Measurements from ENCODE around the gene TPD52L2. TPM values are rescaled to one million over a fixed set of nuclear protein-coding genes. Genes with fewer than 3 reads are reported as not detected.

Gene TPD52L2
- total RNA-seq, 1 experiment from 2014 or later = 76.4 TPM

- DNase-seq (ENCODE audit: low read depth, low spot score) = no peak
- in situ Hi-C loops (cut with HindIII; ENCODE audit: low pct_unique_long_range_greater_than_20kb, low sequenced_read_pairs) = no loop called here
These were observed 20.4 kb downstream of the TPD52L2 start for GRCh38 chr20:63885264-63886053.

DNA sequence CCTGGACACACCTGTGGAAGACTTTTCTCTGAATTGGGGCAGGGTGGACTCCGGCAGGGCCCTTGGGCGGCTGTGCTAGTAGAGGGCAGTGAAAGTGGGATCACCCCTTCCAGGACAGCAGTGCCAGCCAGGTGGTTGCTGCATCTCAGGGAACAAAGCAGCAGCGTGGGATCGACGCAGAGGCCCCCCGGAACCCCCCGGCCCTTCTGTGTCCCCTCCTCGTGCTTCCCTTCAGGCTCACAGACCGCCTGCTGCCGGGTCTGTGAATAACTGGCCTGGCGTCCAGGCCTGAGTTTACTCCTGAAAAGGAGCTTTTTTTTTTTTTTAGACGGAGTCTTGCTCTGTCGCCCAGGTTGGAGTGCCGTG, 21.0 kb downstream of the TPD52L2 start:
- no peak for DNase-seq (ENCODE audit: low read depth, low spot score)
- in situ Hi-C loops (cut with HindIII; ENCODE audit: low pct_unique_long_range_greater_than_20kb, low sequenced_read_pairs) = no loop called here

GRCh38 chr20:63886921-63887320, 21.9 kb downstream of the TPD52L2 start:
- in situ Hi-C loops (cut with HindIII; ENCODE audit: low pct_unique_long_range_greater_than_20kb, low sequenced_read_pairs) = no loop called here
- DNase-seq (ENCODE audit: low read depth, low spot score) = no peak

GRCh38 chr20:63889241-63890200, 24.5 kb downstream of the TPD52L2 start:
- no peak for DNase-seq (ENCODE audit: low read depth, low spot score)
- in situ Hi-C loops (cut with HindIII; ENCODE audit: low pct_unique_long_range_greater_than_20kb, low sequenced_read_pairs) = no loop called here

- in situ Hi-C loops (cut with HindIII; ENCODE audit: low pct_unique_long_range_greater_than_20kb, low sequenced_read_pairs) = no loop called here
- no peak for DNase-seq (ENCODE audit: low read depth, low spot score)
These were observed 25.1 kb downstream of the TPD52L2 start for GRCh38 chr20:63890201-63890576.

DNA sequence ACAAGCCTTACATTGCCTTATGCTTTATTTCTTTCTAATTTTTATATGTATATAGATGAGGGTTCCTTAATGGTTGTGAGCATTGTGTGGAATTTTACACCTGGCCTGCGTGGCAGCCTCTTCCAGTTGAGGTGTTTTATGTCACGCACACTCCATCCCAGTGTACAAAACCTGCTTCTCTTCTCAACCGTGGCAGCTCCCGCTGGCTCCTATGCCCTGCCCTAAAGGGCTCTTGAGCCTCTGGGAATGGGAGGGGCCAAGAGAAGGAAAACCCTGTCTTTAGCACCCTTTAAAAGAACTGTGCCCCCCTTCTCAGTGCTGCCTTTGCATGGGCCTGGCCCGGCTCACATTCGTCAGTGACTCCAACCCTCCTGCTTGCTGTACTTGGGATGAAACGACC, 25.5 kb downstream of the TPD52L2 start:
- DNase-seq (ENCODE audit: low read depth, low spot score) = no peak
- in situ Hi-C loops (cut with HindIII; ENCODE audit: low pct_unique_long_range_greater_than_20kb, low sequenced_read_pairs) = no loop called here

DNA sequence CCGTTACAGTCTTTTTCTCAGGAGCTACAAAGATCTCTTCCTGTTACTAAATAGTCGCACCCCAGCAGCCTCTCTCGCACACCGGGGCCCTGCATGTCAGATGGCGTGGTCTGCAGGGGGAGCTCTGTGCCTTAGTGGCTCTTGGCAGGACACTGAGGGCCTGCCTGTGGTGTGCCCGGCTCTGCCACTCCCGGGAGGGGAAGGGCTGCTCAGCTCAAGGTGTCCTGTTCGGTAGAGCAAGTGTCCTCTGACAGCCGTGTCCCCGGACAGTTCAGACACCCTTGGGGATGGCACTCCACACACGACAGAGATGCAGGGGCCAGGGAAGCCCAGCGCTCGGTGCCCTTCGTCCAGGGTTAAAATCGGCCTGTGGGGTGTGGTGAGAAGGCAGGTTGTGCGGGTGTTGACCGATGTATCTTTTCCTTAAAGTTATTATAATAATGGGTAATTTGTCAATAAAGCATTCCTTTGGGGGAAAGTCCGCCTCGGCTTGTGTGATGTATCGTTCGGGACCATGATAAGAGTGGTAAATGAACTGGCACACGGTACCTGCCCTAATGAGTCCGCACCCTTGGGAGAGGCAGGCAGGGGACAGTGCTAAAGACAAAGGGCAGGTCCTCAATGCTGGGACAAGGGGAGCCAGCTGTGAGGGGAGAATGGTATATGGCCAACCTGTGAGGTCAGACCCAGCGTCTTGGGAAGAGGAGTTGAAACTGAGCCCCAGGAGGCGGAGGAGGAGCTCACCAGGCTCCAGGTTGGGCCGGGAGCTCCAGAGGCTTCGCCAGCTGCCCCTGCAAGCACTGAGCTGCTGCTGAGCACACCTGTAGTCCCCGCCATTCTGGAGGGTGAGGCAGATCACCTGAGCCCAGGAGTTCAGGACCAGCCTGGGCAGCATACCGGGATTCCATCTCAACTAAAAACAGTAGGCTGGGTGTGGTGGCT, 26.3 kb downstream of the TPD52L2 start:
- in situ Hi-C loops (cut with HindIII; ENCODE audit: low pct_unique_long_range_greater_than_20kb, low sequenced_read_pairs) = no loop called here
- no peak for DNase-seq (ENCODE audit: low read depth, low spot score)

DNA sequence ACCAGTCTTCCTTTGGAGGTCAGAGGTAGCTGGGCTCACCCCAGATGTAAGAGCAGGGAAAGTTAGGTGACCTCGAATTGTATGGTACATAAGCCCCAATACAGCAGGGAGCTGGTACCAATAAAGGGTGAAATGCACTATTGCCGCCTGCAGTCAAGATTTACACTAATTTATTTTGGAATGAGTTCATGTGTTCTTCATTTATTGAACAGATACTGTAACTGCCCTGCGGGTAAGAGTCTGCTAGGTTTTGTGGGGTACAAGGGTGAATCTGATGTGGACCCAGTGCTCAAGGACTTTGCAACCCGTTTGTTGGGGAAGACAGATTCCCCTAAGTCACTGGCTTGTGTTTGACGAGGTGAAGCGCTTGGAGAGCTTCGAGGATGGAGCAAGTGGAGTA, 27.3 kb downstream of the TPD52L2 start:
- in situ Hi-C loops (cut with HindIII; ENCODE audit: low pct_unique_long_range_greater_than_20kb, low sequenced_read_pairs) = no loop called here
- no peak for DNase-seq (ENCODE audit: low read depth, low spot score)

DNA sequence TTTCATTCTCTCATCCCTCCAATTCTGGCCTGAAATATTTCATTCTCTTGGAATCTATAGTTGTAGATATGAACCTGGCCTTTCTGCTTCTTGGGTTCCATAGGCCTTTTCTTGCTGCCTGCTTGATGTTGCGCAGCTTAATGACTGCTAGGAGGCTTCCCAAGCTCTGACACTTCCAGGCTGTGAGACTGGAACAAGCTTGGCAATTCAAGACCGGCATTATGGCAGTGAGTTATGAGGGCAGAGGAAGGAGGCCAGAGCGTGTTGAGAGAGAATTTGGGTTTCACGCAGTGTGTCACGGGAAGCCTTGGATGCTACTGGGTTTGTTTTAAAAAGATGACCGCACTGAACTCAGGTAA, 28.9 kb downstream of the TPD52L2 start:
- no peak for DNase-seq (ENCODE audit: low read depth, low spot score)
- in situ Hi-C loops (cut with HindIII; ENCODE audit: low pct_unique_long_range_greater_than_20kb, low sequenced_read_pairs) = no loop called here

GRCh38 chr20:63894358-63895201, 29.5 kb downstream of the TPD52L2 start, which contains the start of gene DNAJC5:
TSS of gene DNAJC5 (plus strand) at chr20:63895126. CDS start at chr20:63928346, 33,220 bp downstream.
- in situ Hi-C loops (cut with HindIII; ENCODE audit: low pct_unique_long_range_greater_than_20kb, low sequenced_read_pairs) = no loop called here
- DNase-seq (ENCODE audit: low read depth, low spot score) = peak; percentile 95

DNA sequence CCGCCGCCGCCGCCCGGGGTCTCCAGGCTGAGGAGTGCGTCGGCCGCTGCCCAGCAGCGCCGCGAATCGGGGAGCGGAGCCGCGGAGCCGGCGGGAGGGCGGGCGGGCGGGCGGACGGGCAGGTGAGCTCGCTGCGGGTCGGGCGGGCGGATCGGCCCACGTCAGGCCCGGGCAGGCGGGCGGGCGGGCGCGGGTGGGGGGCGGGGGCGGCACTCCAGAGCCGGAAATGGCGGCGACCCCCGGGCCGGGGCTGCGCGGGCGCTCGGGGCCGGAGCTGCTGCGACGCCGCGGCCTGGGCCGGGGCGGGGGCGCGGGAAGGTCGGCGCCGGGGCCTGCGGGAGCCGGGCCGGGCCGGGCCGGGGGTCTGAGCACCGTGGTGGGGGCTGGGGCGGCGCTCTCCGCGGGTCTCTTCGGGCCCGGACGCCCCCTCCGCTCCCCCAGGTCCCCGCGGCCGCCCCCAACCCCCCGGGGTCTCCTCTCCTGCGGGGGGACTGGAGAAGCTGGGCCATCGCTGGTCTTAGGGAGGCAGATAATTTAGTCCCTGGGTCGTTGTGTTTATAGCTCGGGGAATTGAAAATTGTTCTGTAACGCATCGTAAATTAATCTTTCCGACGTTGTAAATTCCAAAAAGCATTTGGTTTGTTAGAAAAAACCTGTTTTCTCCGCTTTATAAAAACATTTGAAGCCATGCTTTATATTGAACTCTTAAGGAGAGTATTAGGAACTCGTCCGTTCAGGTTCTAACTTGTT, 30.3 kb downstream of the TPD52L2 start:
- in situ Hi-C loops (cut with HindIII; ENCODE audit: low pct_unique_long_range_greater_than_20kb, low sequenced_read_pairs) = no loop called here
- no peak for DNase-seq (ENCODE audit: low read depth, low spot score)

- in situ Hi-C loops (cut with HindIII; ENCODE audit: low pct_unique_long_range_greater_than_20kb, low sequenced_read_pairs) = no loop called here
These were observed 30.8 kb downstream of the TPD52L2 start for GRCh38 chr20:63895952-63896263.

GRCh38 chr20:63896264-63897105, 31.4 kb downstream of the TPD52L2 start:
- no peak for DNase-seq (ENCODE audit: low read depth, low spot score)
- in situ Hi-C loops (cut with HindIII; ENCODE audit: low pct_unique_long_range_greater_than_20kb, low sequenced_read_pairs) = no loop called here

More at GRCh38 chr20:63895952-63896263, 30.8 kb downstream of the TPD52L2 start:
- DNase-seq (ENCODE audit: low read depth, low spot score) = no peak

GRCh38 chr20:63897978-63898561, 33.0 kb downstream of the TPD52L2 start:
- in situ Hi-C loops (cut with HindIII; ENCODE audit: low pct_unique_long_range_greater_than_20kb, low sequenced_read_pairs) = no loop called here
- DNase-seq (ENCODE audit: low read depth, low spot score) = no peak

DNA sequence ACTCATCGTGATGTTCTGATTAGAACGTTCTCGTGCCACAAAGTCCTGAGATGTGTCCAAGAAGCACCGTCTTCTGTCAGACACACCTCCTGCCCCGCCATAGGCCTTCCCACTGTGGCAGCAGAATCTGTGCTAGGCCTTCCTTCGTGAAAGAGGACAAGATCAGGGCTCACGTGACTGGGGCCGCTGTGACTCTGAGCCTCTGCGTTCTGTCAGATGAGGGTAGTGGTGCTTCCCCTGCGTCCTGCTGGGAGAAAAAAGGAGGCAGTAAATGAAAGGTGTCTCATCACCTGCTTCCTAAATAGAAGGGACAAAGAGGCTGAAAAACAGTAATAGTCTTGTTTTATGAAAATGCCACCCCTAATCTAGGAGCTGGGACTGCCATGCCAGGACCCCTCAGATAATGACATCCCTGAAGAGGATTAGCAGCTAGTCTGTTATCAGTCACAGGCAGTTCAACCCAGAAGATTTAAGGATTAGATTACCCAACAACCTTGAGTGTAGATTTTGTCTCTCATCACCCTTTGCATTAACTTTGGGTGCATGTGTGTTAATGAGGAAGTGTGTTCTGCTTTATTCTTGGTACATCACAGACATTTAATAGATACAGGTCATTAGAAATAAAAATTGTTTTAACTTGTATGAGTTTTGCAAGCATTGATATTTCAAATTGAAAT, 34.0 kb downstream of the TPD52L2 start:
- in situ Hi-C loops (cut with HindIII; ENCODE audit: low pct_unique_long_range_greater_than_20kb, low sequenced_read_pairs) = no loop called here
- no peak for DNase-seq (ENCODE audit: low read depth, low spot score)
